A549 (cell line): ENCODE data around the gene CISD3. TPM values are rescaled to one million over a fixed set of nuclear protein-coding genes. Genes with fewer than 3 reads are reported as not detected.
A peak's percentile ranks its signal among the peaks of the same experiment; 100 is the strongest.

Experiments
- ATAC-seq, 2 experiments: fragments of 200-7000 bp in 1 of 2; fragments of >200 bp in 1 of 2; cut with Nextera tagmentation in 1 of 2; cut with Tn5 transposase in 1 of 2; 3 replicates each; pipeline versions ENCODE4 v1.8.0 to v1.9.1; 2018 to 2020; ENCODE audit warnings: mild to moderate bottlenecking in 1 of 2, moderate library complexity in 1 of 2
- CTCF ChIA-PET: fragments of 300-600 bp; sonication (Branson Sonifier 250); formaldehyde crosslinking; extraction: SDS; loops from one replicate; lab custom pipeline; 2021; ENCODE audit warnings: antibody characterized with exemption, inconsistent platforms; lab: Yijun Ruan, JAX
- POLR2A ChIA-PET: fragments of 350-600 bp; formaldehyde crosslinking; extraction: SDS; loops from one replicate; lab custom pipeline; 2021; ENCODE audit warnings: antibody characterized with exemption, inconsistent platforms; lab: Yijun Ruan, JAX
- DNase-seq, 2 experiments: peaks; one replicate each; pipeline versions ENCODE4 v3.0.0 to v3.0.0-alpha.2; 2011 to 2016; ENCODE audit warnings: low read depth in 1 of 2, low spot score in 1 of 2
- FAIRE-seq: peaks from 2 replicates; lab custom pipeline; 2011; peaks lifted over from hg19 to GRCh38; lab: Jason Lieb, UNC
- H3K27ac ChIP-seq, 2 experiments: fragments of >200 bp; sonication (Bioruptor Twin); formaldehyde crosslinking; 3 replicates each; pipeline ENCODE4 v1.5.1; 2016 to 2017
- H3K4me1 ChIP-seq: fragments of >200 bp; sonication (Bioruptor Twin); formaldehyde crosslinking; 3 replicates; pipeline ENCODE4 v1.6.1; 2016
- H3K4me2 ChIP-seq: fragments of >200 bp; sonication (Bioruptor Twin); formaldehyde crosslinking; 3 replicates; pipeline ENCODE4 v1.6.1; 2016
- H3K4me3 ChIP-seq: fragments of >200 bp; sonication (Bioruptor Twin); formaldehyde crosslinking; 3 replicates; pipeline ENCODE4 v1.5.1; 2016
- H3K9me3 ChIP-seq: fragments of >200 bp; sonication (Bioruptor Twin); formaldehyde crosslinking; 3 replicates; pipeline ENCODE4 v1.6.1; 2016
- BHLHE40 ChIP-seq: IDR thresholded peaks from 2 replicates; pipeline ENCODE4 v1.6.1; 2012; ENCODE audit warnings: low read depth, low read length, inconsistent platforms
- CBX8 ChIP-seq: fragments of 200-600 bp; sonication (generic); IDR thresholded peaks from 2 replicates; pipeline ENCODE4 v1.6.1; 2016
- CEBPB ChIP-seq, 2 experiments: fragments of >200 bp in 1 of 2; sonication (Bioruptor Twin) in 1 of 2; formaldehyde crosslinking in 1 of 2; IDR thresholded peaks; 2 replicates each; pipeline ENCODE4 v1.6.1; 2012 to 2016
- CHD4 ChIP-seq: fragments of 200-600 bp; sonication (generic); IDR thresholded peaks from 2 replicates; pipeline ENCODE4 v1.6.1; 2016; ENCODE audit warnings: antibody characterized with exemption, mild to moderate bottlenecking, borderline replicate concordance
- EP300 ChIP-seq, 2 experiments: fragments of >200 bp; sonication (Bioruptor Twin); formaldehyde crosslinking; IDR thresholded peaks; 2 replicates in 1 of 2; 3 replicates in 1 of 2; pipeline ENCODE4 v1.6.1; 2016 to 2017
- ESRRA ChIP-seq: fragments of 150-350 bp; IDR thresholded peaks from 2 replicates; pipeline ENCODE4 v1.6.1; 2014; ENCODE audit warnings: mild to moderate bottlenecking, low read length, borderline replicate concordance
- GATA3 ChIP-seq: IDR thresholded peaks from 2 replicates; pipeline ENCODE4 v1.6.1; 2012; ENCODE audit warnings: borderline replicate concordance
- JUNB ChIP-seq: fragments of >200 bp; sonication (Bioruptor Twin); formaldehyde crosslinking; IDR thresholded peaks from 2 replicates; pipeline ENCODE4 v1.6.1; 2016
- KDM1A ChIP-seq: fragments of 200-600 bp; sonication (generic); IDR thresholded peaks from 2 replicates; pipeline ENCODE4 v1.6.1; 2016; ENCODE audit warnings: low read depth, mild to moderate bottlenecking
- PHF8 ChIP-seq: fragments of 200-600 bp; sonication (generic); IDR thresholded peaks from 2 replicates; pipeline ENCODE4 v1.6.1; 2016; ENCODE audit warnings: low read depth, mild to moderate bottlenecking, antibody characterized with exemption, moderate library complexity, borderline replicate concordance
- POLR2A ChIP-seq: IDR thresholded peaks from 2 replicates; pipeline ENCODE4 v1.6.1; 2012; ENCODE audit warnings: mild to moderate bottlenecking, low read length
- POLR2AphosphoS2 ChIP-seq: conservative IDR thresholded peaks from 2 replicates; pipeline ENCODE4 v1.6.1; 2012; ENCODE audit warnings: low read length, improper control_type of control experiment, inconsistent platforms
- RARB ChIP-seq: fragments of 250-450 bp; sonication (Bioruptor Pico); IDR thresholded peaks from 2 replicates; pipeline ENCODE4 v1.8.0; 2021; ENCODE audit warnings: mild to moderate bottlenecking, moderate library complexity
- RFX5 ChIP-seq: fragments of 450-650 bp; IDR thresholded peaks from 2 replicates; pipeline ENCODE4 v1.7.1; 2014; ENCODE audit warnings: antibody characterized with exemption, mild to moderate bottlenecking, moderate library complexity
- TFCP2L1 ChIP-seq: fragments of 250-450 bp; sonication (Bioruptor Pico); IDR thresholded peaks from 2 replicates; pipeline ENCODE4 v1.5.0; 2021; ENCODE audit warnings: mild to moderate bottlenecking
- TP53 ChIP-seq: fragments of 250-450 bp; sonication (Bioruptor Pico); IDR thresholded peaks from 2 replicates; pipeline ENCODE4 v1.5.0; 2021; ENCODE audit warnings: mild to moderate bottlenecking, moderate library complexity
- ZFP36 ChIP-seq: fragments of 450-650 bp; IDR thresholded peaks from 2 replicates; pipeline ENCODE4 v1.6.1; 2014; ENCODE audit warnings: borderline replicate concordance; ENCODE audit not compliant: partially characterized antibody
- WGBS: methylation state at CpG from one replicate; pipeline ENCODE4 v1.1.6; 2017; ENCODE audit errors: missing lambda C conversion rate; 5-methylcytosine and 5-hydroxymethylcytosine counted together
- polyA plus RNA-seq, 4 experiments: library from polyadenylated mRNA; depleted of rRNA in 3 of 4; stranded (reverse); fragments of >200 nt; fragmentation: RNase III in 1 of 4; extraction: RNeasy Plus Mini Kit Qiagen cat#74134 plus additional on column Dnase treatment in 1 of 4; gene quantifications; 2 replicates in 3 of 4; 3 replicates in 1 of 4; pipeline ENCODE4 v1.2.3, GENCODE V29; 2011 to 2017
- TF ChIP-seq, protein P1 (sequence below): fragments of >200 bp; sonication (Bioruptor Twin); formaldehyde crosslinking; IDR thresholded peaks from 3 replicates; pipeline ENCODE4 v1.5.1; 2016
- TF ChIP-seq, protein P2 (sequence below): fragments of >200 bp; sonication (Bioruptor Twin); formaldehyde crosslinking; IDR thresholded peaks from 3 replicates; pipeline ENCODE4 v1.6.1; 2016
- TF ChIP-seq, protein P3 (sequence below): fragments of 250-450 bp; sonication (Bioruptor Pico); IDR thresholded peaks from 2 replicates; pipeline ENCODE4 v1.5.0; 2020; ENCODE audit warnings: low read depth, mild to moderate bottlenecking, moderate library complexity
- TF ChIP-seq, protein P4 (sequence below): IDR thresholded peaks from 2 replicates; pipeline ENCODE4 v1.6.1; 2012; ENCODE audit warnings: low read depth, borderline replicate concordance
- TF ChIP-seq, protein P5 (sequence below): IDR thresholded peaks from 2 replicates; pipeline ENCODE4 v1.6.1; 2012
- TF ChIP-seq, protein P6 (sequence below): fragments of 200-600 bp; sonication (generic); IDR thresholded peaks from 2 replicates; pipeline ENCODE4 v1.6.1; 2016; ENCODE audit warnings: antibody characterized with exemption, mild to moderate bottlenecking, moderate library complexity
- TF ChIP-seq, protein P7 (sequence below): fragments of 450-650 bp; IDR thresholded peaks from 2 replicates; pipeline ENCODE4 v1.6.1; 2014; ENCODE audit warnings: antibody characterized with exemption
- TF ChIP-seq, protein P8 (sequence below): fragments of >200 bp; sonication (Bioruptor Twin); formaldehyde crosslinking; IDR thresholded peaks from 2 replicates; pipeline ENCODE4 v1.6.1; 2016

Gene CISD3
- polyA plus RNA-seq, 2 of the 4 experiments (the other 2 are of a cell fraction): 24.5 to 33.0 TPM

DNA sequence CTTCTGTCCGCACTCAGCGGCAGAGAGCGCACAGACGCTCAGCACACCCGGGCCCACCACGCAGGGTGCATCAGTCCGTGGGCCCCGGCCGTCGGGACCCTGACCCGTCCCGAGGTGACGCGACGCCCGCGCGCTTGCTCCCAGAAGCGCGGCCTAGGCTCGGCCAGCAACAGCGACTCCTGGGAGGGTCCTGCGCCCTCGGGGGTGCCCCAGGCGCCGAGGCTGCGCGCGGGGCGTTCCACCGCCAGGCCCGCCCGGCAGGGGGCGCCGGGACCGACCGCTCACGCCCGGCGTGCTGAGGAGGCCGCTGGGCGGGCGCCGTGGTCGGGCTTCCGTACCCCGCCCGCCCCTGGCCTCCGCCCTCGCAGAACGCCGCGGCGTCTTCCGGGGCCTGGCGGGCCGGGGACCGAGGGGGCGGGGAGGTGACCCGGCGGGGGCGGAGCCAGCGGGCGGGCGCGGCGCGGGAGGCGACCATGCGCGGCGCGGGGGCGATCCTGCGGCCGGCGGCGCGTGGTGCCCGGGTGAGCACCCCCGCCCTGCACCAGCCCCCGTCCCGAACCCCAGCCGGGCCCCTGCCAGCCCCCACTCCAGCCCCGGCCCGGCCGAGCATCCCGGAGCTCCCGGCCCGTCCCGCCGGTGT is at the start of gene CISD3 (continued):
- TF ChIP-seq, protein P1, sequence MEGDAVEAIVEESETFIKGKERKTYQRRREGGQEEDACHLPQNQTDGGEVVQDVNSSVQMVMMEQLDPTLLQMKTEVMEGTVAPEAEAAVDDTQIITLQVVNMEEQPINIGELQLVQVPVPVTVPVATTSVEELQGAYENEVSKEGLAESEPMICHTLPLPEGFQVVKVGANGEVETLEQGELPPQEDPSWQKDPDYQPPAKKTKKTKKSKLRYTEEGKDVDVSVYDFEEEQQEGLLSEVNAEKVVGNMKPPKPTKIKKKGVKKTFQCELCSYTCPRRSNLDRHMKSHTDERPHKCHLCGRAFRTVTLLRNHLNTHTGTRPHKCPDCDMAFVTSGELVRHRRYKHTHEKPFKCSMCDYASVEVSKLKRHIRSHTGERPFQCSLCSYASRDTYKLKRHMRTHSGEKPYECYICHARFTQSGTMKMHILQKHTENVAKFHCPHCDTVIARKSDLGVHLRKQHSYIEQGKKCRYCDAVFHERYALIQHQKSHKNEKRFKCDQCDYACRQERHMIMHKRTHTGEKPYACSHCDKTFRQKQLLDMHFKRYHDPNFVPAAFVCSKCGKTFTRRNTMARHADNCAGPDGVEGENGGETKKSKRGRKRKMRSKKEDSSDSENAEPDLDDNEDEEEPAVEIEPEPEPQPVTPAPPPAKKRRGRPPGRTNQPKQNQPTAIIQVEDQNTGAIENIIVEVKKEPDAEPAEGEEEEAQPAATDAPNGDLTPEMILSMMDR: peak; percentile 98
- no peak for TF ChIP-seq POLR2AphosphoS2
- TF ChIP-seq, protein P2, sequence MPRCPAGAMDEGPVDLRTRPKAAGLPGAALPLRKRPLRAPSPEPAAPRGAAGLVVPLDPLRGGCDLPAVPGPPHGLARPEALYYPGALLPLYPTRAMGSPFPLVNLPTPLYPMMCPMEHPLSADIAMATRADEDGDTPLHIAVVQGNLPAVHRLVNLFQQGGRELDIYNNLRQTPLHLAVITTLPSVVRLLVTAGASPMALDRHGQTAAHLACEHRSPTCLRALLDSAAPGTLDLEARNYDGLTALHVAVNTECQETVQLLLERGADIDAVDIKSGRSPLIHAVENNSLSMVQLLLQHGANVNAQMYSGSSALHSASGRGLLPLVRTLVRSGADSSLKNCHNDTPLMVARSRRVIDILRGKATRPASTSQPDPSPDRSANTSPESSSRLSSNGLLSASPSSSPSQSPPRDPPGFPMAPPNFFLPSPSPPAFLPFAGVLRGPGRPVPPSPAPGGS: peak; percentile 40; the same call in 2 of the 3 replicates

DNA sequence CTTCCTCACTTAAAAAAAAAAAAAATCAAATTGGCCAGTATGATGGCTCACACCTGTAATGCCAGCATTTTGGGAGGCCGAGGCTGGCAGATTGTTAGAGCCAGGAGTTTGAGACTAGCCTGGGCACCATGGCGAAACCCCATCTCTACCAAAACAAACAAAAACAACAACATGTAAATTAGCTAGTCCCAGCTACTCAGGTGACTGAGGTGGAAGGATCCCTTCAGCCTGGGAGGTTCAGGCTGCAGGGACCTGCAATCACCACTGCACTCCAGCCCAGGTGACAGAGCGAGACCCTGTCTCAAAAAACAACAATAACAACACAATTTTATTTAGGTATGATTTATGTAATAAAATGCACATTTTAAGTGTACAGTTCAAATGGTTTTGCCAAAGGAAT is 49.0 kb upstream of the CISD3 start:
- ChIA-PET POLR2A (interaction anchor here (0.7 kb wide), 1 partner anchor 220 kb away, joined by 3 read pairs; no protein-coding TSS in a partner anchor), CTCF (interaction anchor here (0.6 to 12.7 kb wide), 8 partner anchors 8 to 751 kb away, joined by 3 to 143 read pairs (median 4); no protein-coding TSS in a partner anchor)
- TF ChIP-seq TP53 (CRISPR knock-in tag) (no peak), PHF8 (no peak), JUNB (no peak), POLR2A (no peak), KDM1A (no peak), BHLHE40 (no peak), GATA3 (no peak), CEBPB (IDR thresholded peaks at IDR 0.05) (no peak), ZFP36 (no peak), RFX5 (no peak)
- TF ChIP-seq, protein P3, sequence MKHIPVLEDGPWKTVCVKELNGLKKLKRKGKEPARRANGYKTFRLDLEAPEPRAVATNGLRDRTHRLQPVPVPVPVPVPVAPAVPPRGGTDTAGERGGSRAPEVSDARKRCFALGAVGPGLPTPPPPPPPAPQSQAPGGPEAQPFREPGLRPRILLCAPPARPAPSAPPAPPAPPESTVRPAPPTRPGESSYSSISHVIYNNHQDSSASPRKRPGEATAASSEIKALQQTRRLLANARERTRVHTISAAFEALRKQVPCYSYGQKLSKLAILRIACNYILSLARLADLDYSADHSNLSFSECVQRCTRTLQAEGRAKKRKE (CRISPR knock-in tag): no peak
- TF ChIP-seq, protein P4, sequence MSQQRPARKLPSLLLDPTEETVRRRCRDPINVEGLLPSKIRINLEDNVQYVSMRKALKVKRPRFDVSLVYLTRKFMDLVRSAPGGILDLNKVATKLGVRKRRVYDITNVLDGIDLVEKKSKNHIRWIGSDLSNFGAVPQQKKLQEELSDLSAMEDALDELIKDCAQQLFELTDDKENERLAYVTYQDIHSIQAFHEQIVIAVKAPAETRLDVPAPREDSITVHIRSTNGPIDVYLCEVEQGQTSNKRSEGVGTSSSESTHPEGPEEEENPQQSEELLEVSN: no peak
- TF ChIP-seq, protein P5, sequence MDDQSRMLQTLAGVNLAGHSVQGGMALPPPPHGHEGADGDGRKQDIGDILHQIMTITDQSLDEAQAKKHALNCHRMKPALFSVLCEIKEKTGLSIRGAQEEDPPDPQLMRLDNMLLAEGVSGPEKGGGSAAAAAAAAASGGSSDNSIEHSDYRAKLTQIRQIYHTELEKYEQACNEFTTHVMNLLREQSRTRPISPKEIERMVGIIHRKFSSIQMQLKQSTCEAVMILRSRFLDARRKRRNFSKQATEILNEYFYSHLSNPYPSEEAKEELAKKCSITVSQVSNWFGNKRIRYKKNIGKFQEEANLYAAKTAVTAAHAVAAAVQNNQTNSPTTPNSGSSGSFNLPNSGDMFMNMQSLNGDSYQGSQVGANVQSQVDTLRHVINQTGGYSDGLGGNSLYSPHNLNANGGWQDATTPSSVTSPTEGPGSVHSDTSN: no peak

DNA sequence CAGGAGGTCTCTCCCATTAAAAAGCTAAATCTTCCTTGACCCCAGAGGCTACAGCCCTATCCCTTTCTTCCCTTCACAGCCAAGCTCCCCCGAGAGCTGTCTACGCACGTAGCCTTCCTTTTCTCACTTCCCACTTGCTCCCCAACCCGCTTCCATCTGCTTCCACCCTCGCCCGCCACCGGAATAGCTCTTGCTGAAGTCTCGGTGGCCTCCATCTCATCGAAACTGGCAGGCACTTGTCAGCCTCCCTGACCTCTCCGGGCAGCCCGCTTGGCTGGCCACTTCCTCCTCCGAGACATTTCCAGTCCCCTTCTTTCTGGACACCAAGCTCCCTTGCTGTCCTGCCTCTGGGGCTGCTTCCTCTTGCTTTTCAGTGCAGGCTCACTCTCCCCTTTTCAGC is 44.6 kb upstream of the CISD3 start:
- ATAC-seq (no peak; a peak in 1 of 6 replicates), FAIRE-seq (no peak), DNase-seq (no peak)
- H3K4me1 ChIP-seq: no peaks in the 10 kb centered on the region
- ChIA-PET CTCF (interaction anchor here (1.1 to 4.0 kb wide), 8 partner anchors 10 to 559 kb away, joined by 3 to 36 read pairs (median 4); partner anchors contain the start of gene EPOP), POLR2A (no interaction called here)
- H3K4me3 ChIP-seq: no peak overlapping the region
- H3K9me3 ChIP-seq: no peaks in the 10 kb centered on the region
- no peak overlapping the region for H3K4me2 ChIP-seq
- WGBS: 90% methylated on average over 12 of the region's 12 CpGs
- H3K27ac ChIP-seq: no peak overlapping the region
- TF ChIP-seq CEBPB (IDR thresholded peaks at IDR 0.05): no peak
- no peak for TF ChIP-seq EP300 (IDR thresholded peaks at IDR 0.05)
- no peak for TF ChIP-seq CHD4
- TF ChIP-seq, protein P6, sequence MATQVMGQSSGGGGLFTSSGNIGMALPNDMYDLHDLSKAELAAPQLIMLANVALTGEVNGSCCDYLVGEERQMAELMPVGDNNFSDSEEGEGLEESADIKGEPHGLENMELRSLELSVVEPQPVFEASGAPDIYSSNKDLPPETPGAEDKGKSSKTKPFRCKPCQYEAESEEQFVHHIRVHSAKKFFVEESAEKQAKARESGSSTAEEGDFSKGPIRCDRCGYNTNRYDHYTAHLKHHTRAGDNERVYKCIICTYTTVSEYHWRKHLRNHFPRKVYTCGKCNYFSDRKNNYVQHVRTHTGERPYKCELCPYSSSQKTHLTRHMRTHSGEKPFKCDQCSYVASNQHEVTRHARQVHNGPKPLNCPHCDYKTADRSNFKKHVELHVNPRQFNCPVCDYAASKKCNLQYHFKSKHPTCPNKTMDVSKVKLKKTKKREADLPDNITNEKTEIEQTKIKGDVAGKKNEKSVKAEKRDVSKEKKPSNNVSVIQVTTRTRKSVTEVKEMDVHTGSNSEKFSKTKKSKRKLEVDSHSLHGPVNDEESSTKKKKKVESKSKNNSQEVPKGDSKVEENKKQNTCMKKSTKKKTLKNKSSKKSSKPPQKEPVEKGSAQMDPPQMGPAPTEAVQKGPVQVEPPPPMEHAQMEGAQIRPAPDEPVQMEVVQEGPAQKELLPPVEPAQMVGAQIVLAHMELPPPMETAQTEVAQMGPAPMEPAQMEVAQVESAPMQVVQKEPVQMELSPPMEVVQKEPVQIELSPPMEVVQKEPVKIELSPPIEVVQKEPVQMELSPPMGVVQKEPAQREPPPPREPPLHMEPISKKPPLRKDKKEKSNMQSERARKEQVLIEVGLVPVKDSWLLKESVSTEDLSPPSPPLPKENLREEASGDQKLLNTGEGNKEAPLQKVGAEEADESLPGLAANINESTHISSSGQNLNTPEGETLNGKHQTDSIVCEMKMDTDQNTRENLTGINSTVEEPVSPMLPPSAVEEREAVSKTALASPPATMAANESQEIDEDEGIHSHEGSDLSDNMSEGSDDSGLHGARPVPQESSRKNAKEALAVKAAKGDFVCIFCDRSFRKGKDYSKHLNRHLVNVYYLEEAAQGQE: no peak
- TF ChIP-seq, protein P7, sequence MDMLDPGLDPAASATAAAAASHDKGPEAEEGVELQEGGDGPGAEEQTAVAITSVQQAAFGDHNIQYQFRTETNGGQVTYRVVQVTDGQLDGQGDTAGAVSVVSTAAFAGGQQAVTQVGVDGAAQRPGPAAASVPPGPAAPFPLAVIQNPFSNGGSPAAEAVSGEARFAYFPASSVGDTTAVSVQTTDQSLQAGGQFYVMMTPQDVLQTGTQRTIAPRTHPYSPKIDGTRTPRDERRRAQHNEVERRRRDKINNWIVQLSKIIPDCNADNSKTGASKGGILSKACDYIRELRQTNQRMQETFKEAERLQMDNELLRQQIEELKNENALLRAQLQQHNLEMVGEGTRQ: no peak
- TF ChIP-seq TFCP2L1 (CRISPR knock-in tag): no peak
- TF ChIP-seq CBX8: no peak
- TF ChIP-seq, protein P8, sequence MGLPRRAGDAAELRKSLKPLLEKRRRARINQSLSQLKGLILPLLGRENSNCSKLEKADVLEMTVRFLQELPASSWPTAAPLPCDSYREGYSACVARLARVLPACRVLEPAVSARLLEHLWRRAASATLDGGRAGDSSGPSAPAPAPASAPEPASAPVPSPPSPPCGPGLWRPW: no peak
- no peak for TF ChIP-seq BHLHE40
- TF ChIP-seq RARB (CRISPR knock-in tag): no peak
- no peak for TF ChIP-seq ESRRA

More for the DNA sequence above, 49.0 kb upstream of the CISD3 start:
- Histone ChIP-seq H3K4me1 (peaks cover 9% of the 10 kb centered on the region), H3K4me2 (no peak overlapping the region), H3K27ac (no peak overlapping the region), H3K9me3 (no peaks in the 10 kb centered on the region), H3K4me3 (no peak overlapping the region)
- FAIRE-seq: no peak
- ATAC-seq: no peak
- no peak for DNase-seq
- WGBS: 77% methylated on average over 3 of the region's 3 CpGs
